Mesenchymal stem cell (in vitro differentiated cells and primary cell): ENCODE results near the gene TIGD7.
"Not testable (repeated sequence)": the region's sequence is repeated elsewhere in the genome, so short reads cannot be mapped to it uniquely, and the experiment has no call there.

Experiments
- DNase-seq: peaks from one replicate; pipeline ENCODE4 v3.0.0-alpha.2; 2013
- H2AFZ ChIP-seq: one replicate; pipeline ENCODE4 v1.6.1; 2013; ENCODE audit warnings: low read depth, mild to moderate bottlenecking, control low read depth, inconsistent platforms, low read length, moderate library complexity
- H2AK5ac ChIP-seq: 2 replicates; pipeline ENCODE4 v1.6.1; 2013; ENCODE audit warnings: low read length, moderate library complexity, mild to moderate bottlenecking, inconsistent platforms; ENCODE audit not compliant: severe bottlenecking
- H2BK120ac ChIP-seq: one replicate; pipeline ENCODE4 v1.6.1; 2013; ENCODE audit warnings: low read depth, mild to moderate bottlenecking, inconsistent platforms, low read length, moderate library complexity
- H2BK12ac ChIP-seq, 2 experiments: one replicate each; pipeline ENCODE4 v1.6.1; 2013; ENCODE audit warnings: inconsistent platforms in 2 of 2, low read length in 2 of 2, mild to moderate bottlenecking in 2 of 2, moderate library complexity in 2 of 2, control low read depth in 1 of 2
- H2BK15ac ChIP-seq: one replicate; pipeline ENCODE4 v1.6.1; 2013; ENCODE audit warnings: mild to moderate bottlenecking, low read depth, inconsistent platforms; ENCODE audit not compliant: poor library complexity, severe bottlenecking
- H2BK5ac ChIP-seq: 2 replicates; pipeline ENCODE4 v1.6.1; 2013; ENCODE audit warnings: low read depth, mild to moderate bottlenecking, low read length, control low read depth, inconsistent platforms; ENCODE audit not compliant: poor library complexity, severe bottlenecking
- H3K14ac ChIP-seq, 2 experiments: one replicate each; pipeline ENCODE4 v1.6.1; 2013; ENCODE audit warnings: inconsistent platforms in 2 of 2, low read length in 2 of 2, control low read depth in 1 of 2, mild to moderate bottlenecking in 1 of 2, moderate library complexity in 1 of 2
- H3K18ac ChIP-seq, 2 experiments: one replicate each; pipeline ENCODE4 v1.6.1; 2013; ENCODE audit warnings: inconsistent platforms in 2 of 2, low read length in 2 of 2, control low read depth in 1 of 2, low read depth in 1 of 2, mild to moderate bottlenecking in 1 of 2
- H3K23ac ChIP-seq, 2 experiments: one replicate each; pipeline ENCODE4 v1.6.1; 2013; ENCODE audit warnings: inconsistent platforms in 2 of 2, low read length in 2 of 2, mild to moderate bottlenecking in 2 of 2, moderate library complexity in 2 of 2, control low read depth in 1 of 2
- H3K27ac ChIP-seq: 2 replicates; pipeline ENCODE4 v1.5.1; 2013; ENCODE audit warnings: mild to moderate bottlenecking, moderate library complexity, low read length, control low read depth, inconsistent platforms; ENCODE audit not compliant: poor library complexity, severe bottlenecking
- H3K27me3 ChIP-seq, 2 experiments: 2 replicates each; pipeline versions ENCODE4 v1.6.1 to v1.7.0; 2013; ENCODE audit warnings: low read length in 2 of 2, mild to moderate bottlenecking in 2 of 2, moderate library complexity in 2 of 2, control low read depth in 1 of 2, inconsistent platforms in 1 of 2; ENCODE audit not compliant: control insufficient read depth in 1 of 2, insufficient read depth in 1 of 2
- H3K36me3 ChIP-seq, 2 experiments: 2 replicates each; pipeline versions ENCODE4 v1.6.1 to v1.7.0; 2013; ENCODE audit warnings: low read length in 2 of 2, control low read depth in 1 of 2, inconsistent platforms in 1 of 2, low read depth in 1 of 2, mild to moderate bottlenecking in 1 of 2; ENCODE audit not compliant: insufficient read depth in 2 of 2, control insufficient read depth in 1 of 2
- H3K4ac ChIP-seq, 2 experiments: one replicate each; pipeline ENCODE4 v1.6.1; 2013; ENCODE audit warnings: inconsistent platforms in 2 of 2, low read length in 2 of 2, mild to moderate bottlenecking in 2 of 2, moderate library complexity in 2 of 2, control low read depth in 1 of 2, low read depth in 1 of 2
- H3K4me1 ChIP-seq: 2 replicates; pipeline ENCODE4 v1.6.1; 2013; ENCODE audit warnings: low read depth, low read length, control low read depth; ENCODE audit not compliant: control insufficient read depth, insufficient read depth
- H3K4me2 ChIP-seq: 2 replicates; pipeline ENCODE4 v1.6.1; 2013; ENCODE audit warnings: low read length, mild to moderate bottlenecking, inconsistent platforms; ENCODE audit not compliant: poor library complexity, severe bottlenecking
- H3K4me3 ChIP-seq, 2 experiments: 2 replicates each; pipeline versions ENCODE4 v1.5.1 to v1.7.0; 2013; ENCODE audit warnings: low read length in 2 of 2, mild to moderate bottlenecking in 2 of 2, control low read depth in 1 of 2, low read depth in 1 of 2; ENCODE audit not compliant: insufficient read depth in 1 of 2
- H3K79me1 ChIP-seq: replicated peaks from 2 replicates; pipeline ENCODE4 v1.6.1; 2013; ENCODE audit warnings: mild to moderate bottlenecking, control low read depth, low read length, inconsistent platforms; ENCODE audit not compliant: poor library complexity, severe bottlenecking
- H3K9ac ChIP-seq: 2 replicates; pipeline ENCODE4 v1.7.0; 2013; ENCODE audit warnings: mild to moderate bottlenecking, low read length, moderate library complexity
- H3K9me3 ChIP-seq: 2 replicates; pipeline ENCODE4 v1.7.0; 2013; ENCODE audit warnings: mild to moderate bottlenecking, low read length; ENCODE audit not compliant: control insufficient read depth
- H4K8ac ChIP-seq: one replicate; pipeline ENCODE4 v1.6.1; 2013; ENCODE audit warnings: inconsistent platforms, mild to moderate bottlenecking, low read length, moderate library complexity
- H4K91ac ChIP-seq: one replicate; pipeline ENCODE4 v1.6.1; 2013; ENCODE audit warnings: mild to moderate bottlenecking, low read length, inconsistent platforms
- WGBS: methylation state at CpG from one replicate; pipeline ENCODE4 v1.1.7; 2013; ENCODE audit warnings: mixed read lengths; 5-methylcytosine and 5-hydroxymethylcytosine counted together

Gene TIGD7

DNA sequence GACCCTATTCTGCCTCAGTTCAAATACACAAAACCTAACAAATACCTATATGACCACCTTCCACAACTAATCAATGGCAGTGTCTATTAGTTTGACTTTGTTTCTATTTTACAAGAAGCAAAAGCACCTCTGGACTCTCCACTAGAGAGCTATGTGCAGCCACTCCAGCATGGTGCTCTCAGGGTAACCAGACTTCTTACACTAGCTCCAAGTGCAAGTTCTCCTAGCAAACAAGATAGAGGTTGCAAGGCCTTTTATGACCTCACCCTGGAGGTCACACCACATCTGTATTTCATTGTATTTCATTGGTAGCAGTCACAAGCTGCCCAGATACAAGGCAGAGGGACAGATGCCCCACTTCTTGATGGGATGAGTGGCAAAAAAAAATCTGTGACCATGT is 30.3 kb downstream of the TIGD7 start:
- Histone ChIP-seq H3K9ac (no peak overlapping the region), H3K23ac (no peak overlapping the region), H4K8ac (no peak overlapping the region), H3K9me3 (no peaks in the 10 kb centered on the region), H3K18ac (no peak overlapping the region), H2AFZ (no peak overlapping the region), H4K91ac (no peak overlapping the region), H2BK120ac (no peak overlapping the region), H3K4me3 (no peak overlapping the region), H3K79me1 (no peaks in the 10 kb centered on the region), H3K27ac (no peak overlapping the region), H3K27me3 (peaks cover 0 to 21% of the 10 kb centered on the region in 2 experiments), H3K36me3 (no peaks in the 10 kb centered on the region), H3K14ac (no peak overlapping the region), H2BK12ac (no peak overlapping the region), H2BK5ac (no peak overlapping the region), H3K4me1 (no peaks in the 10 kb centered on the region), H2BK15ac (no peak overlapping the region), H2AK5ac (no peak overlapping the region), H3K4ac (no peak overlapping the region), H3K4me2 (no peak overlapping the region)
- DNase-seq = no peak

DNA sequence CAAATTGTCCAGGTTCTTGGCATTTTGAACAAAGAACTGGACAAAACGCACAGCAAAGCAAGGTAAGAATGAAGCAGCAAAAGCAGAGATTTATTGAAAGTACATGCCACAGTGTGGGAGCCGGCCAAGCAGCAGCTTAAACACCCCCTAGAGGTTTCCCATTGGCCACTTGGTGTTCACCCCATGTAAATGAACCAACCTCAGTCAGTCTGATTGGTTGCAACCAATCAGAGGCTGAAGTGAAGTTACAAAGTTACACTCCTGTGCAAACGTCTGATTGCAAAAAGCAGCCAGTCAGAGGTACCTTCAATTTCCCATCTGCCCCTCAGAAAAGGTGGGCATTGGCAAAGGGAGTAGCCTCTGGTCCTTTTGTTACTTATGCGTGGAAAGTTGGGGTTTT is 30.7 kb downstream of the TIGD7 start:
- Histone ChIP-seq H3K14ac (no peak overlapping the region), H3K79me1 (no peaks in the 10 kb centered on the region), H4K8ac (no peak overlapping the region), H3K4me2 (no peak overlapping the region), H2BK120ac (no peak overlapping the region), H3K18ac (no peak overlapping the region), H2BK12ac (no peak overlapping the region), H3K23ac (no peak overlapping the region), H3K4ac (no peak overlapping the region), H3K9ac (no peak overlapping the region), H3K9me3 (no peaks in the 10 kb centered on the region), H3K36me3 (no peaks in the 10 kb centered on the region), H2AK5ac (no peak overlapping the region), H3K27ac (no peak overlapping the region), H2BK5ac (no peak overlapping the region), H2BK15ac (no peak overlapping the region), H3K4me1 (no peaks in the 10 kb centered on the region), H3K27me3 (peaks cover 0 to 21% of the 10 kb centered on the region in 2 experiments), H2AFZ (no peak overlapping the region), H4K91ac (no peak overlapping the region), H3K4me3 (no peak overlapping the region)
- WGBS = 68% methylated on average over 4 of the region's 4 CpGs
- no peak for DNase-seq

GRCh38 chr16:3271281-3271680 is 33.9 kb downstream of the TIGD7 start:
- not testable (repeated sequence) for H4K91ac ChIP-seq, H2AK5ac ChIP-seq, H4K8ac ChIP-seq, H2BK5ac ChIP-seq, H3K9ac ChIP-seq, H2BK12ac ChIP-seq, H2BK120ac ChIP-seq, H3K18ac ChIP-seq, H3K23ac ChIP-seq, H3K4me2 ChIP-seq, H3K27ac ChIP-seq, H3K14ac ChIP-seq, DNase-seq, H3K4me1 ChIP-seq, H3K4me3 ChIP-seq, H2AFZ ChIP-seq, H2BK15ac ChIP-seq, H3K79me1 ChIP-seq, H3K9me3 ChIP-seq, H3K4ac ChIP-seq
- H3K36me3 ChIP-seq = peaks cover 0 to 12% of the 10 kb centered on the region in 2 experiments
- peaks cover 0 to 12% of the 10 kb centered on the region in 2 experiments for H3K27me3 ChIP-seq
- 50% methylated on average over 1 of the region's 22 CpGs for WGBS

DNA sequence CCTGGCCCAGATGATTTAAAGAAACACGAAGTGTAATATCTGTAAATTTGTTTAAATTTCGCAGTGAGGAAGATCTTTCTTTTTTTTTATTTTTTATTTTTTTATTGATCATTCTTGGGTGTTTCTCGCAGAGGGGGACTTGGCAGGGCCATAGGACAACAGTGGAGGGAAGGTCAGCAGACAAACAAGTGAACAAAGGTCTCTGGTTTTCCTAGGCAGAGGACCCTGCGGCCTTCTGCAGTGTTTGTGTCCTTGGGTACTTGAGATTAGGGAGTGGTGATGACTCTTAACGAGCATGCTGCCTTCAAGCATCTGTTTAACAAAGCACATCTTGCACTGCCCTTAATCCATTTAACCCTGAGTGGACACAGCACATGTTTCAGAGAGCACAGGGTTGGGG is 34.5 kb downstream of the TIGD7 start:
- not testable (repeated sequence) for H3K9ac ChIP-seq
- WGBS = 100% methylated on average over 1 of the region's 5 CpGs

More for the DNA sequence above, 34.5 kb downstream of the TIGD7 start:
- H3K4me3 ChIP-seq, H3K14ac ChIP-seq, H3K27me3 ChIP-seq, H2BK5ac ChIP-seq, H3K27ac ChIP-seq, H3K18ac ChIP-seq, H3K4ac ChIP-seq, H3K79me1 ChIP-seq, H4K8ac ChIP-seq, H3K4me1 ChIP-seq, H4K91ac ChIP-seq, H2BK12ac ChIP-seq, H3K4me2 ChIP-seq, H2BK15ac ChIP-seq, H2AK5ac ChIP-seq, DNase-seq, H3K9me3 ChIP-seq, H2BK120ac ChIP-seq, H3K23ac ChIP-seq, H2AFZ ChIP-seq: not testable (repeated sequence)
- peaks cover 0 to 14% of the 10 kb centered on the region in 2 experiments for H3K36me3 ChIP-seq
